ENCODE measurements around the gene BAK1.

DNA sequence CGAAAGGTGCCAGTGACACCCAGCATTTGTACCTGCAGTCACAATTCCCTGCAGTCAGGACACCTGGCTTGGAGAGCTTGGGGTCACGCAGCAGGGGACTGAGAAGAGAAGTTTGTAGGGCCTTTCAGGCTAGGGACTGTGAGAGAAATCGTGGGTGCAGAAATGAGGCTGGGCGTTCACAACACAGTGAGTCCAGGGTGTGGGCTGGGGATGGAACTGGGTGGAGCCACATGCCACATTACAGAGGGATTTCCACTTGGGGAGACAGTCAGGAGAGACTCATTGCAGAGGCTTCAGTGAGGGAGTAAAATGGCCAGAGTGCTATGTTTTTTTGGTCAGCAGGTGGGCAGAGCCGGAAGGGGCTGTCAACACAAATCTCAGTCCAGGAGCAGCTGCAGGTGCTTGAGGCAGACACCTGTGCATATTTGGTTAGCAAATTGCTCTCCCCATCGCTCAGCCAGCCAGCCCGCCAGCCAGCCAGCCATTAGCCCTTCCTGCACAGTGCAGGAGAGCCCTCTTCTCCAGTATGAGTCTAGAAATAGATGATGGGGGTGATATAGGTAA is 48.4 kb upstream of the BAK1 start:
- no peak for TF ChIP-seq CTCF (IDR thresholded peaks at IDR 0.05)
- no peak for TF ChIP-seq POLR2A (IDR thresholded peaks at IDR 0.05)

Data from esophagus squamous epithelium (tissue), 4 donors.